SIG-M5 (cell line): Measurements from ENCODE around the gene GALNT14.

ENCODE experiments used
- DNase-seq: peaks from one replicate; lab custom pipeline; 2025; lab: John Stamatoyannopoulos, UW

The GALNT14 gene

DNA sequence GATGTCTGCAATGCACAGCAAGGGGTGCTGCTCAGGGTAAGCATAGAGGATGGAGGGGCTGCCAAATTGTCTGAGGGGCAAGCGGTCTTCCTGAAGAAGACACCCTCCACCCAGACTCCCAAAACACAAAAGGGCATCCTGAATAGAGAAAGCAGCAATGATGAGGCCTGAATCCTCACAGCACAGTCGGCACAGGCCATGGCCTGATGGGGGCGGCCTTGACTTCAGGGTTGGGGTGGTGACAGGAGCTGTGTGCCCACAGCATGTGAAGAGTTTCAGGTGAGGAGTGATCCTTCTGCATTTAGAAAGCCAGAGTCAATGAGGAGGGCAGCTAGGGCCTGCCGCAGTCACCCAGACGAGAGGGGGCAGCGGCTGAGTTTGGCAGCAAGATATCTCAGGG is 159.4 kb downstream of the GALNT14 start:
- no peak for DNase-seq

DNA sequence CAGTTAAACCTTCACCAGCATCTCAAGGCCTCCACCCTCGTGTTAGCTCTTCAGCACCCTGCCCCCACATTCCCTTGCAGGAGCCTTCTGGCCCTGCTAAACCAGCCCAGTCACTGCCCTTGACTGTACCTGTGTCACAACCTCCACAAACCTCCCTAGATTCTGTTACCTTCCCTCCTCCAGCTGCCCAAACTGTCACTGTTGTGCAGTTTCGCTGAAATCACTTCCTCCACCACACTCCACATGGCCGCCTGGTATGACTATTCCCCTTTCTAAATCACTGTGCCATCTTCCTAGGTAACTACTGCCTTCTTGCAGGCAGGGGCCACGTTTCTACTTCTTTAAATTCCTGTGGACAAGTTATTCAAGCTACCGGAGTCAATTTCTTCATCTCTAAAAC is 160.2 kb downstream of the GALNT14 start:
- DNase-seq = no peak

DNA sequence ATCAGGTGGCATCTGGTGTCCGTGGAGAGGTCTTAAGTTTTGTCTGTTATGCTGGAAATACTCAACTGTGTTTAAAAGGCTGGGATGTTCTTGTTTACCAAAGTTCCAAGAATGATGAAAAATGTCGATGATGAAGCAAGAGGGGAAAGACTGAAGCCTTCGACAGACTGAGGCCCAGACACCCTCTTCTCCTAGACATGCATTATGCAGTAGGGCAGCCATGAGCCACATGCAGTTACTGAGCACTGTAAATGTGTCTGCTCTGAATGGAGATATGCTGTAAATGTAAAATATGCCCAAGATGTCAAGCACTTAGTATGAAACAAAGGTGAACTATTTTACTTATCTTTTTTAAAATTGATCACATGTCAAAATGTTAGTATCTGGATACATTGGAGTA is 163.1 kb downstream of the GALNT14 start:
- no peak for DNase-seq

GRCh38 chr2:30974554-30974953 is 163.7 kb downstream of the GALNT14 start:
- DNase-seq = no peak

DNA sequence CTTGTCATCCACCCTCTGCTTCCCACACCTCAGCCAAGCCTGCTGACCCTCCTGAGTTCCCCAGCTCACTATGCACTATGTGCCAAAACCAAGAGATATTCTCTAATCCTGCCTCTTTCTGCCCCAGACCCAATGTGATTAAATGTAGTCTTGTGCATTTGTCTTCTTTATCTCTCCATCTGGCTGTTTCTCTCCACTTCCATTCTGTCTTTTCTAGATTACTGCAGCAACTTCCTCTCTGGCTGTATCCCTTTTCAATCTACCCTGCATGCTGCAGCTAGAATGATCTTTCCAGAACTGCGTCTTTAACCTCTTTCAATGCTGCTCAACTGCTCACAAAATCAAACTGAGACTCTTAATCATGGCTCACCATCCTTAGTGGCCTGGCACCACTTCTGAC is 164.1 kb downstream of the GALNT14 start:
- no peak for DNase-seq

DNA sequence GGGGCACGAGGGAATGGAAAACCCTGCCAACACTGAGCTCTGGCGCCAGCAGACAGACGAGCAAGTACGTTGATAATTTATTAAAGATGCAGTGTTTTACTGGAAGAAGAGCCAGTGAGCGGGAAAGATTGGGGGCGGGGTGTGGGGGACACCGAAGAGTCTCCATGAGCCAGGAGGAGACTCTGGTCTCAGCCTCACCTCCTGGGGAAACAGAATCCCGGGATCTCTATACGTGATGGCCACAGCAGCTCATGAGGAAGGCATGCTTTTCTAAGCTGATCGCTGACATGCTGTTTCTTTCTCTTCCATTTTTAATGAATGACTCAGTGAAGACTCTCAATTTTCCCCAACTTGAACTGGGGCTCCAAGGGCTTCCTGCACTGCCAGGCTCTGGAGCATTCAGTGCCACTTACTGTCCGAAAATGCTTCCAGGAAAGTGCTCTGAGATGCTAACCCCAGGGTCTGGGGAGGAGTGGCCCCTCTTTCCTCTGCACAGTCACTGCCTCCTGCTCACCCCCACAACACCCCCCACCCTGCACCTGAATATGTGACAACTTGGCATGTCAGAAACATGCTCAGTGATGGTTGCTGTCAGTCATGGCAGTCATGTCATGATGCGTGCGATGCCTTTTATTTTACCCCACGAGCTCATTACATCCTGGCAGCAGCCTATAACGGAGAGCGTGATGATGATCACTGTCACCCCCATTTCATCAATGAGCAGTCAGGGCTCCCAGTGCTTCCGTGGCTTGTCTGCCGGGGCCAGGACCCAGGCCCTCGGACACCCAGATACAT is 166.8 kb downstream of the GALNT14 start:
- DNase-seq = no peak

DNA sequence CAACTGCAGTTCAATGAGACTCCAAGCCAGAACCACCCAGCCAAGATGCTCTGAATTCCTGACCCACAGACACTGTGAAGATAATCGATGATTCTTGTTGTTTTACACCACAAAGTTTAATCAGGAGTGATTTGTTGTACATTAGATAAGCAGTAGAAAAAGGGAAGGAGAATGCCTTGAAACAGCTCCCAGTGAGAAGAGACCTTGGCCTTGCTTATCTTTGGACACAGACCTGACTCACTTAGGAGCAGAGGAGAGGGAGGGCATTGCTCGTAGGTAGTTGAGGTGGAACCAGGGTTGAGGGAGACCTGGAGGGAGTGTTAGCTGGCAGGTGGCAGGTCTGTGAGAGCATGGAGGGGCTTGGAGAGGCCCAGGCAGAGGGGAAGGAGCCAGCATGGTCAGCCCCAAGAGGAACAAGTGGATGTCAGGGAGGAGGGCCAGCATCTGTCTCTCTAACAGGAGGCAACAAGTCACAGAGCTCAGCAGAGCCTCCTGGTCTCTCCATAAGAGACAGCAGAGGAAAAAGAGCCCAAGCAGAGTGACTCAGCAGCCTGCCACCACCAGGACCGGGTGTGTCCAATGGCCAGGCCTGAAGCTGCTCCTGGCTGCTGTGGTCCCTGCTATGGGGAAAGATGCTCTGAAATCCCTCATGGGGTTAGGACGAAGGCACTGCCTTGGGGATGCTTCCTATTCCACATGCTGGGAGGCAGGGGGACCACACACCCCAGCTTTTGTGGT is 169.4 kb downstream of the GALNT14 start:
- DNase-seq = no peak

GRCh38 chr2:30966786-30967185 is 171.5 kb downstream of the GALNT14 start:
- DNase-seq = no peak

- no peak for DNase-seq
These were observed 173.2 kb downstream of the GALNT14 start for GRCh38 chr2:30965022-30965531.

- DNase-seq = no peak
These were observed 173.8 kb downstream of the GALNT14 start for GRCh38 chr2:30964334-30965005.

DNA sequence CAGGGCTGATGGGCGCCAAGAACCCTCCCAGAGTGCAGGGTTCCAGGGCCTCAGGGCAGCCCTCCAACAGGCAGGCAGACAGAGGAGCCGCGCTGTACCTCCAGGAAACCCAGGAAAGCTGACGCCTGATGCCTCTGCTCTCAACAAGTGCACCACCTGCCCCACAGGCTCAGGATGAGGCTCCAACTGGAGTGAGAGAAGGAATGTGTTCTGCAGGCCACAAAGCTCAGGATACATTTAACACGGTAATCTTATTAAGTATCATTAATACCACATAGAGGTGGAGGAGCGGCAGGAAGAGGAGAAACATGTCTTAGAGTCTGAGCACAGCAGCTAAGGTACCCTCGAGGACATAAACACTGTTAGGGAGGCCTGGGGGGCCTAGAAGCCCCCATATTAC is 175.1 kb downstream of the GALNT14 start:
- no peak for DNase-seq

- DNase-seq = no peak
These were observed 178.0 kb downstream of the GALNT14 start for GRCh38 chr2:30960213-30960612.

DNA sequence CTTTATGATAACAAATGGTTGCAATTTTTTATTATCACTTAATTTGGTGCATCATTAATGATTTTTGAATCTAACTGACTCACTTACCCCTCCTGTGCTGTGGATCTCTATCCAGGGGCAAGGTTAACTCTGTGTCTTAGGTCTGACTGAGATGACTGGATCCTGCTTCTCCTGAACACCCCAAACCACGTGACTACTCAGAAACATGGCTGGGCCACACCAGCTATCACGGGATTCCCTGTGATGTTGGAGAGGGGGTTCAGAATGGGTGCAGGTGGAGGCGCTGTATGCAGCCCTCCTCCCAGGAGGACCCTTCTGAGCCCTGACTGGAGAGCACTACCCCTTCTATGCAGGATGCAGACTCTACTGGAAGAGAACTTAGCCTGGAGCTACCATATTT is 178.6 kb downstream of the GALNT14 start:
- no peak for DNase-seq

DNA sequence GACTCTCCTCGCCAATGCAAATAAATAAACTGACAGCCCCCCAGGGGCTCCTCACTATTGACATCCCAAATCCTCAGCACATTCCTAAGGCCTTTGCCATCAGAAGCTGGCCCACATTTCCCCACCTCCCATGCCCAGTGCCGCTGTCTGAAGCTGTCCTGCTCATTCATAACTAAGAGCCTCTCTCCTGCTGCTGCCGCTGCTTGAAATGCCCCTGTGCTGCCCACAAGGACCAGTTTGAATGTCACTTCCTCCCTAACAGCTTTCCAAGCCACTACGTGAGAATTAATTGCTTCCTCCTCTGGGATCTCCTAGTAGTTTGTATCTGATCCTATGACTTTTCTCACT is 179.3 kb downstream of the GALNT14 start:
- no peak for DNase-seq

DNA sequence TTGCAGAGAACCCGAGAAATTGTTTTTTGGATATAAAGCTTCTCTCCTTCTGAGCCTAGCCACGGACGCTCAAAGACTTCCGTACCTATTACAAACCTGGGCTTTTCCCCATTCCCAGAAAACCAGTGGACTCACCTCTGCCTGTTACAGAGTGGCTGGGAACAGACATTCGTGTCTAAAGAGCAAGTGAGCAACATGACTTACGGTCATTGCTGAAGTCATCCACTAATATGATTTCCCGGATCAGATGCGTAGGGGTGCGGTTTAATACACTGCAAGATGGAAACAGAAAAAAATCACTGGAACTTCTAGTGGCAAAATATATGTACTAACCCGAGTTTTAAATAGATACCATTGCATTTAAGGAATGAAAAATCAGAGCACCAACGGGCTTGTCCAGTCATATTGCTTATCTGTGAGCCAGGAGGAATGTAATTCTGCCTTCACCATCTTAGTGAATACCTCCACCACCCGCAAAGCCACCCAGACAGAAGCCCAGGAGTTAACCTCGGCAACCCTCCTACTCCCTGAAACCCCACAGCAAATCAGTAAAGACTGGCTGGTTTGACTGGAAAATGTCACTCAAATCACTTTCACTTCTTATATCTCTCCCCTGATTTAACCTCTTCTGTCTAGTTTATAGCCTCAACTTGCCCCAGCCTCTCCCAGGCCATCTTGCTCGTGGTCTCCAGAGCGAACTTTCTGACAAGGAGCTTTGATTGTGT is 179.9 kb downstream of the GALNT14 start:
- no peak for DNase-seq

DNA sequence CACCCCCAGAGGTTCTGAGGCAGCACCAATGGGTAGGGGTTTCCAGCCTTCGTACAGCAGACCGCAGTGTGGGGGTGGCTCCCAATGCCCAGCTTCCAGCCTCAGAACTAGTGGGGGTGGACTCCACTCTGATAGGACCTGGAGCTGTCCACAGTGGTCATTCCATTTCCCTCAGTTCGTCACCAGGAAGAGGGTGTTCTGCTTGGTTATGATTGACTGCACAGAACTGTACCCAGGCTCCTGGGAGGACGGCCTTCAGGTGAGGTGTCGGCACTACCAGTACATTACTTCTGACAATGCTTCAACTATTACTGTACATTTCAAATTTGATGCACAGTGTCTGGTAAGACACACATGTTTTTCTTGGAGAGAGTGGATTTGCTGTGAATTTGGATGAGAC is 180.6 kb downstream of the GALNT14 start:
- no peak for DNase-seq

DNA sequence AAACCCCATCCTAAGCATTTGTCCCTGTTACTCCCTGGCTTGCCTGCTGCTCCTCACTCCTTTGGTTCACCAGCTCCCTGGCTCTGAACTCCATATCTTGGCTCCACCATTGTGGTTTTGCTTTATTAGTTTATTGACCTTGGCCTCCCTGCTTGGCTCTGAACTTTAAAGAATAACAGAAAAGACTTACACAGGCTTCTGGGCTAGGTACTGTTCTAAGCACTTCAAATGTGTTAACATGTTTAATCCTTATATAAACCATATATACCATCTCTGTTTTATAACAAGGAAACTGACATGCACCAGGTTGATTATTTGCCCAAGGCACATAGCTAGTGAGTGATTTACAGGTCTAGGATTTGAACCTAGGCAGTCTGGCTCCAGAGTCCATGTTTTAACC is 181.2 kb downstream of the GALNT14 start:
- no peak for DNase-seq

DNA sequence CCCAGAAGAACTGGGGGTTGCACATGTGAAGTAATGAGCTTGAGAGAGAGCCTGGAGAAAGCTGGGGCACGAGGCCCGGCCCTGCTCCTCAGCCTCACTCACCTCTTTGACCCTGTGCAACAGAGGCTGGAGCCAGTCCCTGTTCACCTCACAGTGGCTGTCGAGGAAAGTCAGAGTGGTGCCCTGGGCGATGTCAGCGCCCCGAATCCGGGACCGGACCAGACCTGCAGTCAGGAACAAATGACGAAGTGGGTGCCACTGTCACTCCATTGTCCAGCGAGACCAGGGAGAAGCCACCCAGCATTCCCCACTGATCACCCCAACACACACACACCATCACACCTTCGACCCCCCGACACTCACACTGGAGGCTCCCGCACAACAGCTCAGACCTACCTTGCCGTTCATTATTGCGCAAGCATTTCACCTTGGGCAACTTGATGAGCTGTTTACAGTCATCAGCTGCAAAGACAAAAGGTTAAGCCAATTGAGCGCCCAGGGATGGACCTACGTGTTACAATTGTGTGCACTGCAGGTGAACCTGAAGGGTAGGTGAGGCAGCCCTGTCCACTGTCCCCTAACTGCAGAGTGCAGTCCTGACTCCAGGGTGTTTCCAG is 182.6 kb downstream of the GALNT14 start:
- DNase-seq = no peak

- no peak for DNase-seq
These were observed 187.9 kb downstream of the GALNT14 start for GRCh38 chr2:30950339-30950738.

GRCh38 chr2:30949435-30949834 is 188.8 kb downstream of the GALNT14 start:
- no peak for DNase-seq

DNA sequence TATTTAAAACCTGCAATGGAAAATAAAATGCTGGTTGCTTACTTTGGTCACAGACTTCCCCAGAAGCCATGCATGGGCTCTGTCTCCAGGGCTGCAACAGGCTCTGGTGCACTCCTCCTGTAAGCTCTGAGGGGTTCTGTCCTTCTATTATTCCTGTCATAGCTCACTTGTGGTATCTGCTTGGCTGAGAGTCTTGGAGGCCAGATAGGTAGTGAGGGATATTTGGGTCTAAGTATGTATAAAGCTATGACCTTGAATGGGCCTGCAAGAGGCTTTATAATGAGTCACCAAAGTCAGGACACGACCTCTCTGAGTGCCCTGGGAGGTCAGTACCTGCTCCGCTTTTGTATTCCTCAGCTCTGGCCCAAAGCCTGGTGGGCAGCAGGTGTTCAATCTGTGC is 189.4 kb downstream of the GALNT14 start:
- DNase-seq = no peak

GRCh38 chr2:30948130-30948529 is 190.1 kb downstream of the GALNT14 start:
- DNase-seq = no peak
